GM23338 (cell line): ENCODE data around the gene CYBC1. TPM values are rescaled to one million over a fixed set of nuclear protein-coding genes. Genes with fewer than 3 reads are reported as not detected.

Source experiments
- ATAC-seq: fragments of 200-7000 bp; cut with Tn5 transposase; 3 replicates; pipeline ENCODE4 v1.9.1; 2020
- DNase-seq: peaks from one replicate; pipeline ENCODE4 v3.0.0-alpha.2; 2015; ENCODE audit warnings: low spot score
- H2AFZ ChIP-seq: fragments of 200-600 bp; sonication (generic); 2 replicates; pipeline ENCODE4 v1.8.0; 2016; ENCODE audit warnings: antibody characterized with exemption, mild to moderate bottlenecking, moderate library complexity
- H3F3A ChIP-seq: fragments of 200-600 bp; sonication (generic); replicated peaks from 2 replicates; pipeline ENCODE4 v1.8.0; 2017; ENCODE audit warnings: antibody characterized with exemption, mixed run types, low read depth
- H3K27ac ChIP-seq: fragments of 200-600 bp; sonication (generic); 2 replicates; pipeline ENCODE4 v1.6.1; 2016; ENCODE audit warnings: low read depth
- H3K27me3 ChIP-seq: fragments of 200-600 bp; sonication (generic); 2 replicates; pipeline ENCODE4 v1.8.0; 2016; ENCODE audit warnings: mild to moderate bottlenecking, mixed run types, moderate library complexity; ENCODE audit not compliant: insufficient read depth
- H3K36me3 ChIP-seq: fragments of 200-600 bp; sonication (generic); 2 replicates; pipeline ENCODE4 v1.8.0; 2016; ENCODE audit warnings: mild to moderate bottlenecking; ENCODE audit not compliant: insufficient read depth
- H3K4me1 ChIP-seq: fragments of 200-600 bp; sonication (generic); 2 replicates; pipeline ENCODE4 v1.8.0; 2016; ENCODE audit warnings: mild to moderate bottlenecking, moderate library complexity; ENCODE audit not compliant: insufficient read depth
- H3K4me2 ChIP-seq: fragments of 200-600 bp; sonication (generic); 2 replicates; pipeline ENCODE4 v1.7.1; 2017; ENCODE audit warnings: mixed run types
- H3K4me3 ChIP-seq: fragments of 200-600 bp; sonication (generic); 2 replicates; pipeline ENCODE4 v1.6.1; 2016; ENCODE audit warnings: mixed run types
- H3K79me2 ChIP-seq: fragments of 200-600 bp; sonication (generic); replicated peaks from 2 replicates; pipeline ENCODE4 v1.8.0; 2017; ENCODE audit warnings: mild to moderate bottlenecking; ENCODE audit not compliant: insufficient read depth
- H3K9me2 ChIP-seq: fragments of 200-600 bp; sonication (generic); 2 replicates; pipeline ENCODE4 v1.8.0; 2017; ENCODE audit not compliant: insufficient read depth
- H4K20me1 ChIP-seq: fragments of 200-600 bp; sonication (generic); replicated peaks from 2 replicates; pipeline ENCODE4 v1.8.0; 2017; ENCODE audit warnings: mild to moderate bottlenecking; ENCODE audit not compliant: insufficient read depth
- H3K27ac Mint-ChIP-seq: 2 replicates; pipeline ENCODE4 v1.8.0; 2020; ENCODE audit warnings: inconsistent platforms, mild to moderate bottlenecking, moderate library complexity, mixed read lengths
- H3K27me3 Mint-ChIP-seq: 3 replicates; pipeline ENCODE4 v1.8.0; 2022; ENCODE audit warnings: low read depth, mild to moderate bottlenecking, moderate library complexity, mixed read lengths, inconsistent platforms; ENCODE audit not compliant: insufficient read depth, poor library complexity
- H3K36me3 Mint-ChIP-seq: 3 replicates; pipeline ENCODE4 v1.8.0; 2021; ENCODE audit warnings: low read depth, mild to moderate bottlenecking, inconsistent platforms, moderate library complexity, mixed read lengths
- H3K4me1 Mint-ChIP-seq: 3 replicates; pipeline ENCODE4 v1.8.0; 2020; ENCODE audit warnings: mild to moderate bottlenecking, inconsistent platforms, mixed read lengths
- H3K4me3 Mint-ChIP-seq: 3 replicates; pipeline ENCODE4 v1.8.0; 2021; ENCODE audit warnings: moderate library complexity, mild to moderate bottlenecking, inconsistent platforms, mixed read lengths
- H3K9me3 Mint-ChIP-seq: 3 replicates; pipeline ENCODE4 v1.8.0; 2020; ENCODE audit warnings: moderate library complexity, mild to moderate bottlenecking, inconsistent platforms, mixed read lengths
- CREB1 ChIP-seq: fragments of 250-450 bp; sonication (Bioruptor Pico); IDR thresholded peaks from 2 replicates; pipeline ENCODE4 v1.5.0; 2020; ENCODE audit warnings: low read depth, mild to moderate bottlenecking, moderate library complexity
- ETS1 ChIP-seq: IDR thresholded peaks from 2 replicates; pipeline ENCODE4 v1.6.1; 2016; ENCODE audit warnings: antibody characterized with exemption
- EZH2phosphoT487 ChIP-seq: fragments of 200-600 bp; sonication (generic); IDR thresholded peaks from one replicate; pipeline ENCODE4 v1.8.1; 2018; ENCODE audit warnings: antibody characterized with exemption; ENCODE audit not compliant: unreplicated experiment
- JUNB ChIP-seq: IDR thresholded peaks from one replicate; pipeline ENCODE4 v1.6.1; 2016; ENCODE audit warnings: antibody characterized with exemption; ENCODE audit not compliant: unreplicated experiment
- NANOG ChIP-seq: IDR thresholded peaks from 2 replicates; pipeline ENCODE4 v1.6.1; 2016; ENCODE audit warnings: antibody characterized with exemption, borderline replicate concordance
- POLR2AphosphoS5 ChIP-seq: IDR thresholded peaks from 2 replicates; pipeline ENCODE4 v1.6.1; 2016; ENCODE audit warnings: antibody characterized with exemption, low read depth
- ZNF114 ChIP-seq: fragments of 250-450 bp; sonication (Bioruptor Pico); IDR thresholded peaks from 2 replicates; pipeline ENCODE4 v1.5.0; 2020; ENCODE audit warnings: mild to moderate bottlenecking, moderate library complexity
- ZNF331 ChIP-seq: fragments of 250-450 bp; sonication (Bioruptor Pico); IDR thresholded peaks from 2 replicates; pipeline ENCODE4 v1.5.0; 2020; ENCODE audit warnings: low read depth, mild to moderate bottlenecking, moderate library complexity
- polyA plus RNA-seq: library from polyadenylated mRNA; unstranded; fragments of >200 nt; fragmentation: Nextera tagmentation; extraction: Ambion mirVana; gene quantifications from 2 replicates; pipeline ENCODE4 v1.2.1, GENCODE V29; 2016
- total RNA-seq: library from RNA; depleted of rRNA; stranded (reverse); fragments of >200 nt; shearing (Covaris generic); gene quantifications from 2 replicates; pipeline ENCODE4 v1.2.3, GENCODE V29; 2014
- TF ChIP-seq, protein P1 (sequence below): fragments of 250-450 bp; sonication (Bioruptor Pico); IDR thresholded peaks from 2 replicates; pipeline ENCODE4 v1.5.0; 2020; ENCODE audit warnings: mild to moderate bottlenecking, moderate library complexity
- TF ChIP-seq, protein P2 (sequence below): IDR thresholded peaks from one replicate; pipeline ENCODE4 v1.6.1; 2018; ENCODE audit warnings: antibody characterized with exemption; ENCODE audit not compliant: unreplicated experiment
- TF ChIP-seq, protein P3 (sequence below), 2 experiments: fragments of 200-600 bp in 1 of 2; sonication (generic) in 1 of 2; conservative IDR thresholded peaks; 2 replicates each; pipeline versions ENCODE4 v1.5.1 to v1.6.1; 2016 to 2017; ENCODE audit warnings: antibody characterized with exemption in 2 of 2, low read depth in 2 of 2, mild to moderate bottlenecking in 2 of 2, moderate library complexity in 1 of 2

The CYBC1 gene
- total and polyA plus RNA-seq, 2 experiments from 2014 or later: 24.7 to 72.4 TPM

DNA sequence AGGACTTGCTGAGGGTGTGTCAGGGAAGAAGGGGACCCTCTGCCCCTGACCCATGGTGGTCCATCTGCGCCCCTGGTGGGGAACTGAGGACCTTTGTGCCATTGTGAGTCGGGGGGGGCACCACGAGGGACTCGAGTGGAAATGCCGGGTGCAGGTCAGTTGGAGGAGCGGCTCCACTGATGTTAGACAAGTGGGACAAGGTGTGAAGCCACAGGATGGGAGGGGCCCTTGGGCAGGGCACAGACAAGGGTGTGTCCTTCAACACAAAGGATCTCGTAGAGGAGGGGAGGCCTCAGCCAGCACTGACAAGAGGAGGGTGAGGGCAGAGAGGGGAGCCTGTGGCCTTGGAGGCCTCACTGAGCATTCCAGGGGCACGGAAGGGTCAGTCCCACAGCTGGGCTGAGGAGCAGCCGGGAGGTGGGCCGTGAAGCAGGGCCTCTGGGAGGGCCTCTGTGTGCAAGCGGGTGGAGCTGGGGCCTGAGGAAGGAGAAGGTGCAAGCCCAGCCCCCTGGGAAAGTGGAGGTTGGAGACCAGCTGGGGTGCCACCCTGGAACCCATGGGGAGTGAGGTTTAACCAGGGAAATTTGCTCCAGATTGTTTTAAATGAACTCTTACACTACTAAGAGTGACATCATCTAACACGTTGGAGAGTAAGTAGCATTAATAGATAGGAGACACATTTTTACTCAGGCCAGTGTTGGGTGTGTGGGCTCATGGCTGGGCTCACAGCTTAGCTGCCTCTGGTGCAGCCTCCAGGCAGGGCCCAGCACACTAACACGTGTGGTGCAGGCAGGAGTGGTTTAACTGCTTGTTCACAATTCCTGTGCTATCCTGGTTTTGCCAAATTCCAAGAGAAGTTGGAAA, 35.9 kb upstream of the CYBC1 start (continued):
- TF ChIP-seq, protein P1, sequence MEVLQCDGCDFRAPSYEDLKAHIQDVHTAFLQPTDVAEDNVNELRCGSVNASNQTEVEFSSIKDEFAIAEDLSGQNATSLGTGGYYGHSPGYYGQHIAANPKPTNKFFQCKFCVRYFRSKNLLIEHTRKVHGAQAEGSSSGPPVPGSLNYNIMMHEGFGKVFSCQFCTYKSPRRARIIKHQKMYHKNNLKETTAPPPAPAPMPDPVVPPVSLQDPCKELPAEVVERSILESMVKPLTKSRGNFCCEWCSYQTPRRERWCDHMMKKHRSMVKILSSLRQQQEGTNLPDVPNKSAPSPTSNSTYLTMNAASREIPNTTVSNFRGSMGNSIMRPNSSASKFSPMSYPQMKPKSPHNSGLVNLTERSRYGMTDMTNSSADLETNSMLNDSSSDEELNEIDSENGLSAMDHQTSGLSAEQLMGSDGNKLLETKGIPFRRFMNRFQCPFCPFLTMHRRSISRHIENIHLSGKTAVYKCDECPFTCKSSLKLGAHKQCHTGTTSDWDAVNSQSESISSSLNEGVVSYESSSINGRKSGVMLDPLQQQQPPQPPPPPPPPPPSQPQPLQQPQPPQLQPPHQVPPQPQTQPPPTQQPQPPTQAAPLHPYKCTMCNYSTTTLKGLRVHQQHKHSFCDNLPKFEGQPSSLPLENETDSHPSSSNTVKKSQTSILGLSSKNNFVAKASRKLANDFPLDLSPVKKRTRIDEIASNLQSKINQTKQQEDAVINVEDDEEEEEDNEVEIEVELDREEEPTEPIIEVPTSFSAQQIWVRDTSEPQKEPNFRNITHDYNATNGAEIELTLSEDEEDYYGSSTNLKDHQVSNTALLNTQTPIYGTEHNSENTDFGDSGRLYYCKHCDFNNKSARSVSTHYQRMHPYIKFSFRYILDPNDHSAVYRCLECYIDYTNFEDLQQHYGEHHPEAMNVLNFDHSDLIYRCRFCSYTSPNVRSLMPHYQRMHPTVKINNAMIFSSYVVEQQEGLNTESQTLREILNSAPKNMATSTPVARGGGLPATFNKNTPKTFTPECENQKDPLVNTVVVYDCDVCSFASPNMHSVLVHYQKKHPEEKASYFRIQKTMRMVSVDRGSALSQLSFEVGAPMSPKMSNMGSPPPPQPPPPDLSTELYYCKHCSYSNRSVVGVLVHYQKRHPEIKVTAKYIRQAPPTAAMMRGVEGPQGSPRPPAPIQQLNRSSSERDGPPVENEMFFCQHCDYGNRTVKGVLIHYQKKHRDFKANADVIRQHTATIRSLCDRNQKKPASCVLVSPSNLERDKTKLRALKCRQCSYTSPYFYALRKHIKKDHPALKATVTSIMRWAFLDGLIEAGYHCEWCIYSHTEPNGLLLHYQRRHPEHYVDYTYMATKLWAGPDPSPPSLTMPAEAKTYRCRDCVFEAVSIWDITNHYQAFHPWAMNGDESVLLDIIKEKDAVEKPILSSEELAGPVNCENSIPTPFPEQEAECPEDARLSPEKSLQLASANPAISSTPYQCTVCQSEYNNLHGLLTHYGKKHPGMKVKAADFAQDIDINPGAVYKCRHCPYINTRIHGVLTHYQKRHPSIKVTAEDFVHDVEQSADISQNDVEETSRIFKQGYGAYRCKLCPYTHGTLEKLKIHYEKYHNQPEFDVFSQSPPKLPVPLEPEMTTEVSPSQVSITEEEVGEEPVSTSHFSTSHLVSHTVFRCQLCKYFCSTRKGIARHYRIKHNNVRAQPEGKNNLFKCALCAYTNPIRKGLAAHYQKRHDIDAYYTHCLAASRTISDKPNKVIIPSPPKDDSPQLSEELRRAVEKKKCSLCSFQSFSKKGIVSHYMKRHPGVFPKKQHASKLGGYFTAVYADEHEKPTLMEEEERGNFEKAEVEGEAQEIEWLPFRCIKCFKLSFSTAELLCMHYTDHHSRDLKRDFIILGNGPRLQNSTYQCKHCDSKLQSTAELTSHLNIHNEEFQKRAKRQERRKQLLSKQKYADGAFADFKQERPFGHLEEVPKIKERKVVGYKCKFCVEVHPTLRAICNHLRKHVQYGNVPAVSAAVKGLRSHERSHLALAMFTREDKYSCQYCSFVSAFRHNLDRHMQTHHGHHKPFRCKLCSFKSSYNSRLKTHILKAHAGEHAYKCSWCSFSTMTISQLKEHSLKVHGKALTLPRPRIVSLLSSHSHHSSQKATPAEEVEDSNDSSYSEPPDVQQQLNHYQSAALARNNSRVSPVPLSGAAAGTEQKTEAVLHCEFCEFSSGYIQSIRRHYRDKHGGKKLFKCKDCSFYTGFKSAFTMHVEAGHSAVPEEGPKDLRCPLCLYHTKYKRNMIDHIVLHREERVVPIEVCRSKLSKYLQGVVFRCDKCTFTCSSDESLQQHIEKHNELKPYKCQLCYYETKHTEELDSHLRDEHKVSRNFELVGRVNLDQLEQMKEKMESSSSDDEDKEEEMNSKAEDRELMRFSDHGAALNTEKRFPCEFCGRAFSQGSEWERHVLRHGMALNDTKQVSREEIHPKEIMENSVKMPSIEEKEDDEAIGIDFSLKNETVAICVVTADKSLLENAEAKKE (CRISPR knock-in tag): no peak
- no peak for TF ChIP-seq EZH2phosphoT487
- TF ChIP-seq NANOG: no peak
- TF ChIP-seq ZNF331 (CRISPR knock-in tag): no peak
- no peak for TF ChIP-seq POLR2AphosphoS5

DNA sequence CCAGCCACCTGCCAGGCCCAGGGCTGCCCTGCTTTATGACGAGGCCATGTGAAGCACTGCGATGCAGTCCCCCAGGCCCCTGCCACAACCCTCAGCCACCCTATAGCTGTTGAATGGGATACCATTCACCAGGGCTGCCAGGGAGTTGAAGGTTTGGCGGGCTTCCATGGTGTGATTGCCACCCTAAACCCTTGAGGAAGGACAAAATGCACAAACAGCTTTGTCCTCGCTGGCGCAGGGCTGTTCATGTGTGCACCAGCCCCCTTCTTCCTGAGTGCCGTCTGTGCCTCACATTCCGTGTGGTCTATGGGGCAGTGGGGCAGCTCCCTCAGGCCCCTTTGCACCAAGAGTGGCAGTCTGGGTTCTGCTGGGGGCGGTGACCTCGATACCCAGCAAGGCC, 33.3 kb upstream of the CYBC1 start:
- Histone ChIP-seq H3K4me1 (no peaks in the 10 kb centered on the region), H3K27me3 (no peaks in the 10 kb centered on the region), H4K20me1 (no peaks in the 10 kb centered on the region), H3K9me2 (no peaks in the 10 kb centered on the region), H3K36me3 (no peaks in the 10 kb centered on the region), H3K27ac (no peak overlapping the region), H2AFZ (no peak overlapping the region), H3K79me2 (no peaks in the 10 kb centered on the region), H3F3A (no peaks in the 10 kb centered on the region), H3K4me3 (no peak overlapping the region), H3K4me2 (no peak overlapping the region)
- TF ChIP-seq, protein P2, sequence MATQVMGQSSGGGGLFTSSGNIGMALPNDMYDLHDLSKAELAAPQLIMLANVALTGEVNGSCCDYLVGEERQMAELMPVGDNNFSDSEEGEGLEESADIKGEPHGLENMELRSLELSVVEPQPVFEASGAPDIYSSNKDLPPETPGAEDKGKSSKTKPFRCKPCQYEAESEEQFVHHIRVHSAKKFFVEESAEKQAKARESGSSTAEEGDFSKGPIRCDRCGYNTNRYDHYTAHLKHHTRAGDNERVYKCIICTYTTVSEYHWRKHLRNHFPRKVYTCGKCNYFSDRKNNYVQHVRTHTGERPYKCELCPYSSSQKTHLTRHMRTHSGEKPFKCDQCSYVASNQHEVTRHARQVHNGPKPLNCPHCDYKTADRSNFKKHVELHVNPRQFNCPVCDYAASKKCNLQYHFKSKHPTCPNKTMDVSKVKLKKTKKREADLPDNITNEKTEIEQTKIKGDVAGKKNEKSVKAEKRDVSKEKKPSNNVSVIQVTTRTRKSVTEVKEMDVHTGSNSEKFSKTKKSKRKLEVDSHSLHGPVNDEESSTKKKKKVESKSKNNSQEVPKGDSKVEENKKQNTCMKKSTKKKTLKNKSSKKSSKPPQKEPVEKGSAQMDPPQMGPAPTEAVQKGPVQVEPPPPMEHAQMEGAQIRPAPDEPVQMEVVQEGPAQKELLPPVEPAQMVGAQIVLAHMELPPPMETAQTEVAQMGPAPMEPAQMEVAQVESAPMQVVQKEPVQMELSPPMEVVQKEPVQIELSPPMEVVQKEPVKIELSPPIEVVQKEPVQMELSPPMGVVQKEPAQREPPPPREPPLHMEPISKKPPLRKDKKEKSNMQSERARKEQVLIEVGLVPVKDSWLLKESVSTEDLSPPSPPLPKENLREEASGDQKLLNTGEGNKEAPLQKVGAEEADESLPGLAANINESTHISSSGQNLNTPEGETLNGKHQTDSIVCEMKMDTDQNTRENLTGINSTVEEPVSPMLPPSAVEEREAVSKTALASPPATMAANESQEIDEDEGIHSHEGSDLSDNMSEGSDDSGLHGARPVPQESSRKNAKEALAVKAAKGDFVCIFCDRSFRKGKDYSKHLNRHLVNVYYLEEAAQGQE: no peak
- TF ChIP-seq, protein P3, sequence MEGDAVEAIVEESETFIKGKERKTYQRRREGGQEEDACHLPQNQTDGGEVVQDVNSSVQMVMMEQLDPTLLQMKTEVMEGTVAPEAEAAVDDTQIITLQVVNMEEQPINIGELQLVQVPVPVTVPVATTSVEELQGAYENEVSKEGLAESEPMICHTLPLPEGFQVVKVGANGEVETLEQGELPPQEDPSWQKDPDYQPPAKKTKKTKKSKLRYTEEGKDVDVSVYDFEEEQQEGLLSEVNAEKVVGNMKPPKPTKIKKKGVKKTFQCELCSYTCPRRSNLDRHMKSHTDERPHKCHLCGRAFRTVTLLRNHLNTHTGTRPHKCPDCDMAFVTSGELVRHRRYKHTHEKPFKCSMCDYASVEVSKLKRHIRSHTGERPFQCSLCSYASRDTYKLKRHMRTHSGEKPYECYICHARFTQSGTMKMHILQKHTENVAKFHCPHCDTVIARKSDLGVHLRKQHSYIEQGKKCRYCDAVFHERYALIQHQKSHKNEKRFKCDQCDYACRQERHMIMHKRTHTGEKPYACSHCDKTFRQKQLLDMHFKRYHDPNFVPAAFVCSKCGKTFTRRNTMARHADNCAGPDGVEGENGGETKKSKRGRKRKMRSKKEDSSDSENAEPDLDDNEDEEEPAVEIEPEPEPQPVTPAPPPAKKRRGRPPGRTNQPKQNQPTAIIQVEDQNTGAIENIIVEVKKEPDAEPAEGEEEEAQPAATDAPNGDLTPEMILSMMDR (conservative IDR thresholded peaks at IDR 0.05; ENCODE audit: low read depth in 2 of 2): no peak
- TF ChIP-seq NANOG: no peak
- no peak for TF ChIP-seq ZNF331 (CRISPR knock-in tag)
- TF ChIP-seq ZNF114 (CRISPR knock-in tag): no peak
- no peak for TF ChIP-seq JUNB
- no peak for TF ChIP-seq EZH2phosphoT487
- TF ChIP-seq ETS1: no peak
- TF ChIP-seq CREB1 (CRISPR knock-in tag): no peak
- no peak for ATAC-seq
- Mint-ChIP-seq H3K27ac (no peak overlapping the region), H3K36me3 (peaks cover 57% of the 10 kb centered on the region), H3K27me3 (peaks cover 5% of the 10 kb centered on the region), H3K4me1 (no peaks in the 10 kb centered on the region), H3K4me3 (no peak overlapping the region), H3K9me3 (no peaks in the 10 kb centered on the region)
- DNase-seq: no peak
